Measurements from ENCODE around the gene LRRC51.
"Not testable (repeated sequence)": the region's sequence is repeated elsewhere in the genome, so short reads cannot be mapped to it uniquely, and the experiment has no call there.

LRRC51 gene

GRCh38 chr11:72112143-72112977, 31.7 kb downstream of the LRRC51 start, which contains the start of gene ANAPC15:
Gene ANAPC15, minus strand, starts transcription at chr11:72112695. Its CDS starts 1,419 bp downstream, at chr11:72111276.
- peak; percentile 100 for DNase-seq

GRCh38 chr11:72112978-72113808, 32.5 kb downstream of the LRRC51 start:
- DNase-seq, result no peak

GRCh38 chr11:72114570-72114969, 33.9 kb downstream of the LRRC51 start:
- no peak for DNase-seq

GRCh38 chr11:72116019-72116755, 35.5 kb downstream of the LRRC51 start:
- DNase-seq, result no peak

GRCh38 chr11:72119198-72119597, 38.5 kb downstream of the LRRC51 start:
- no peak for DNase-seq

- no peak for DNase-seq
Measured at GRCh38 chr11:72120930-72121329, 40.3 kb downstream of the LRRC51 start.

- DNase-seq, result no peak
Measured at GRCh38 chr11:72122607-72123006, 42.0 kb downstream of the LRRC51 start.

GRCh38 chr11:72123117-72123653, 42.5 kb downstream of the LRRC51 start:
- DNase-seq, result no peak

- no peak for DNase-seq
Measured at GRCh38 chr11:72124046-72124445, 43.4 kb downstream of the LRRC51 start.

GRCh38 chr11:72125956-72126355, 45.3 kb downstream of the LRRC51 start:
- no peak for DNase-seq

GRCh38 chr11:72127923-72128322, 47.3 kb downstream of the LRRC51 start:
- DNase-seq, result peak; percentile 36

- DNase-seq, result no peak
Measured at GRCh38 chr11:72129381-72129780, 48.7 kb downstream of the LRRC51 start.

- no peak for DNase-seq
Measured at GRCh38 chr11:72132646-72133045, 52.0 kb downstream of the LRRC51 start.

GRCh38 chr11:72135473-72135872, 54.8 kb downstream of the LRRC51 start, which contains the start of gene FOLR3:
Gene FOLR3, plus strand, starts transcription at chr11:72135725. Its CDS starts 228 bp downstream, at chr11:72135953.
- DNase-seq, result not testable (repeated sequence)

GRCh38 chr11:72135891-72136683, 55.4 kb downstream of the LRRC51 start:
- DNase-seq, result no peak

- DNase-seq, result no peak
Measured at GRCh38 chr11:72136684-72137262, 56.1 kb downstream of the LRRC51 start.

GRCh38 chr11:72138821-72139390, 58.3 kb downstream of the LRRC51 start:
- DNase-seq, result no peak

GRCh38 chr11:72139500-72139899, 58.9 kb downstream of the LRRC51 start:
- DNase-seq, result no peak

GRCh38 chr11:72140661-72141060, 60.0 kb downstream of the LRRC51 start:
- no peak for DNase-seq

GRCh38 chr11:72141066-72141465, 60.4 kb downstream of the LRRC51 start:
- DNase-seq, result no peak

GRCh38 chr11:72142086-72142485, 61.4 kb downstream of the LRRC51 start:
- not testable (repeated sequence) for DNase-seq
